GM18868 (cell line): ENCODE results near the gene PRR13.
"Not testable (repeated sequence)": the region's sequence is repeated elsewhere in the genome, so short reads cannot be mapped to it uniquely, and the experiment has no call there.

Experiments used
- ATAC-seq: cut with Tn5 transposase; IDR thresholded peaks from one replicate; pipeline ENCODE4 v1.9.1; 2021; ENCODE audit warnings: mild to moderate bottlenecking, moderate library complexity; ENCODE audit not compliant: unreplicated experiment

PRR13 gene, protein sequence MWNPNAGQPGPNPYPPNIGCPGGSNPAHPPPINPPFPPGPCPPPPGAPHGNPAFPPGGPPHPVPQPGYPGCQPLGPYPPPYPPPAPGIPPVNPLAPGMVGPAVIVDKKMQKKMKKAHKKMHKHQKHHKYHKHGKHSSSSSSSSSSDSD

DNA sequence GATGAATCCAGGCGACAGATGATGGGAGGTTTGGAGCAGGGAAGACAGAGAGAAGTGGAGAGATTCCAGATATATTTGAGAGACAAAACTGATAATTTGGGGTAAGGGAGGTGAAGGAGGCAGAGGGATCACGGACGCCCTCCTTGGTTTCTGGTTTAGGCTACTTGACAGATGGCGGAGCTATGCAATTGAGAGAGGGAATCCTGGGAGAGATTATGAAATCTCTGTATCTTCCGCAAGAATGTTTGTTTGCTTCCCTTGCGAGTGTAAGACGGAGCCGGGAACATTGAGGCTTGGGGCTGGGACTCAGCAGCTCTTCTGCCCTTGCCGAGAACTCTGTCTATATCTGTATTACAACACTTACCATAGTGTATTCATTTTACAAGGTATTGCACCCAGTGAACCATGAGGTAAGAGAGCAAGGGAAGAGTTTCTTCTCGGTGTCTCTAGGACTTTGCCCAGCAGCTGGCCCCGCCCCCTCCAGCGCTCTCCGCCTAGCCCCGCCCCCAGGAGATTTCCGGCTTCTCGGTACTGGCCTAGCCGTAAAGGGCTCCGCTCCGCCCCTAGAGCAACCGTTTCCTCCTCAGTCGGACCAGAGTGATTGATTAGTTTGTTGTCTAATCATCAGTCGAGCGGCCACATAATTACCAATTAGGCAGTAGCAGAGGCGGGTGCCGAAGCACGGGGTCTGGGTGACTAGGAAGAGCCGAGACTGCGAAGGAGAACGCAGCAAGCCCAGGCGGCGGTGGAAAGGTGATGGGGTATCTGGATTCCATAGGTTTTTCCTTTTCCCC is at the start of gene PRR13:
TSS of gene PRR13 (plus strand) at position 695 of the 794 bp plus-strand sequence. CDS start 981 bp downstream, outside the sequence.
- ATAC-seq, result peak; percentile 99

DNA sequence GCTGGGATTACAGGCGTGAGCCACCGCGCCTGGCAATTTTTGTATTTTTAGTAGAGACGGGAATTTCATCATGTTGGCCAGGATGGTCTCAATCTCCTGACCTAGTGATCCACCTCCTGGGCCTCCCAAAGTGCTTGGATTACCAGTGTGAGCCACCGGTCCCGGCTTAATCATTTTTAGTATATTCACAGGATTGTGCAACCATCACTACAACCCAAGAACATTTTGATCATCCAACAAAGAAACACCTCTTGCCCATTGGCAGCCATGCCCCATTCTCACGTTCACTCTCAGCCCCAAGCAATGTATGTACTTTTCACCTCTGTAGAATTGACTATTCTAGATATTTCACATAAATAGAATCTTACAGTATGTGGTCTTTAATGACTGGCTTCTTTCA is 41.6 kb upstream of the PRR13 start:
- ATAC-seq, result no peak

DNA sequence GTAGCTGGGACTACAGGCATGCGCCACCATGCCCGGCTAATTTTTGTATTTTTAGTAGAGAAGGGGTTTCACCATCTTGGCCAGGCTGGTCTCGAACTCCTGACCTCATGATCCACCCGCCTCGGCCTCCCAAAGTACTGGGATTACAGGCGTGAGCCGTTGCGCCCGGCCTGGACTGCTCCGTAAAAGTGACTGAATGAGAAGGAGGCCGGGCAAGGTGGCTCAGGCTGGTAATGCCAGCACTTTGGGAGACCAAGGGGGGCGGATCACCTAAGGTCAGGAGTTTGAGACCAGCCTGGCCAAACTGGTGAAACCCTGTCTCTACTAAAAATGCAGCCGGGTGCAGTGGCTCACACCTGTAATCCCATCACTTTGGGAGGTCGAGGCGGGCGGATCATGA is 39.2 kb upstream of the PRR13 start:
- ATAC-seq, result not testable (repeated sequence)

DNA sequence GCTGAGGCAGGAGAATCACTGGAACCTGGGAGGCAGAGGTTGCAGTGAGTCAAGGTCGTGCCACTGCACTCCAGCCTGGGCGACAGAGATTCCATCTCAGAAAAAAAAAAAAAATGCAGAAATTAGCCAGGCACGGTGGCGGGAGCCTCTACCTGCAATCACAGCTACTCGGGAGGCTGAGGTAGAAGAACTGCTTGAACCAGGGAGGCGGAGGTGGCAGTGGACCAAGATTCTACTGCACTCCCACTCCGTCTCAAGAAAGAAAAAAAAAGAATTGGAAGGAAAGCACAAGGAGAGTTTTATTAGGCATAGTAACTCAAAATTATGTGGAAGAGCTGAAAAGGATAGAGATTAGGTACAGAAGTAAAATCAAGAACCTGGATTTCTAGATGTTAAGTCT is 38.7 kb upstream of the PRR13 start:
- no peak for ATAC-seq

DNA sequence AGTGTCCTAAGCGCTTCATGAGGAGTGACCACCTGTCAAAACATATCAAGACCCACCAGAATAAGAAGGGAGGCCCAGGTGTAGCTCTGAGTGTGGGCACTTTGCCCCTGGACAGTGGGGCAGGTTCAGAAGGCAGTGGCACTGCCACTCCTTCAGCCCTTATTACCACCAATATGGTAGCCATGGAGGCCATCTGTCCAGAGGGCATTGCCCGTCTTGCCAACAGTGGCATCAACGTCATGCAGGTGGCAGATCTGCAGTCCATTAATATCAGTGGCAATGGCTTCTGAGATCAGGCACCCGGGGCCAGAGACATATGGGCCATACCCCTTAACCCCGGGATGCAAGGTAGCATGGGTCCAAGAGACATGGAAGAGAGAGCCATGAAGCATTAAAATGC is 30.6 kb upstream of the PRR13 start:
- no peak for ATAC-seq

DNA sequence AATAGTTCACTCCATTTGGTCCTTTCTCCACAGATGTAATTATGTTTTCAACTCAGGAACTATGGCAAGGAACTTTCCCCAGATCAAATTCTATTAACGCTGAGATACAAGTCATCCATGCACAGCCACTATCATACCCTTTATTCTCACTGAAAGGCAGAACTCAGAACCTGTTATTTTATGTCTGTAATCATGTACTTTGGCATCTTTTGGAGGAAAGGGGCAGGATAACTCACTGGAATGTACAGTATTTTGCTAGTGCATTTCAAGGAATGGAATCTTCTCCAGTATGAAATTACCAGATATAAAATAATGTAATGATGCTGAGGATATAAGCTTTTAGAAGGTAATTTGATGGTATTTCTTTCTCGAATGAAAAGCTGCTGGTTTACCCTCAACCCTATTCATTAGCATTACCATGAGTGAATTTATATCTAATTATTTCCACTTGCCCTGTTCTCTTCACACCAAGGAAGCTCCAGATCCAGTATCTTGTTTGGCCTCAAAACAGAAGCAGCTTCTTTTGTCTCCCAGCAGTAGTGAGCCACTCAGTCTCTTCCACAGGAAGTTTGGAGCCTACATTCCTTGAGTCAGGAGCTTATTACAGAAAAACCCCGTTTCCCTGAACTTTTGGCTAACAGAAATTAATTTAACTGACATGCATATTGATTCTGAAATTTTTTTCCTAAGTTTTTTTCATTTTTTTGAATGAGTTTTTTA is 27.9 kb upstream of the PRR13 start:
- ATAC-seq, result no peak

DNA sequence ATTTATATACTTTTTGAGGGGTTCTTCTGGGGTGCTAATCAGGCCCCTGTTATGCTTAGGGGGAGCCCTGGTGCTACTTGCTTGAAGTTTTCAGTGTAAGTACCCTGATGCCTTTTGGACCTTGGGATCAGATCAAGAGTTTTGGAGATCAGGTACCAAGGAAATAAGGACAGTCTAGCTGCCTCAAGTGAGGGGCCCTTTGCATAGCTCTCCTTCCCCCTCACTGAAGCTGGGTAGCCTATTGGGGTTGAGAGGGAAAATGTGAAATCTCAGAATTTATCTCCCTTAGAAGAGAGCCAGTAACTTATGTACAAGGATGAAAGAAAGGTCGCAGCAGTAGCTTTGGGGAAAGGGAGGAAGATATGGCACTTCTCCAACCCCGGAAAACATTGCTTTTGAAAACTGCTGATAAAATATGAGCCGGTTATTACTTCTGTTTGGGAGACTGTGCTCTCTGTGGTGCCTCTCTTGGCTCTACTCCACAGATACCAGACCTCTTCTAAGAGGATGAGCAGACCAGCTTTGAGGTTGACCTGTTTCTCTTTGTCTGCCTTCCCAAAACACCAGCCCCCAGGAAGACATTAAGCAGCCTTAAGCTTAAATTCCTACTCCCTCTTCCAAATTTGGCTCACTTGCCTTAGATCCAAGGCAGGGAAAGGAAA is 26.6 kb upstream of the PRR13 start:
- ATAC-seq, result no peak

DNA sequence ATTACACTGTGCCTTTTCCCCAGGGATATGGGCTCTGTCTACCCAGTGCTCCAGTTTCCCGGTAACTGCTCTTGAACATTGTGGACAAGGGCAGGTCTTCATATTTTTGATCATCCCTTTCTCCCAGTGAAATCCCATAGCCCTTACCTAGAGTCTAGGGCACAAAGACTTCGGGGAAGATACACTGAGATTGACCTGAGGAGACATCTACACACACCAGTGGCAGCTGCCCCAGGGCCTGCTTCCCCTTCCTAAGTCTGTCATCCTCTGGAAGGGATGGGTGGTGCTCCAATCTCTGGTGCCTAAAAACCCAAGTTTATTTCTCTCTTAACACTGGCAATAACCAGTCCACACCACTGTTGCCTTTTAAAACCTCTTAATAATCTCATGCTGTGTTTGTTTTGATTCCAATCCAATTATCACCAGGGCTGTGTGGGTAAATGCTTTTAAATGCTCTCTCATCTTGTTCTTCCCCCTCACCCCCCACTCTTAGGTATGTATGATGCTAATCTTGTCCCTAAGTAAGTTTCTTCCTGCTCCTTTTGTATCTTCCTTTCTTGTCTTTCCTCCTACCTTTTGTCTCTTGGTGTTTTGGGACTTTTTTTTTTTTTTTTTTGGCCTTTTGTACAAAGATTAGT is 25.7 kb upstream of the PRR13 start:
- not testable (repeated sequence) for ATAC-seq

DNA sequence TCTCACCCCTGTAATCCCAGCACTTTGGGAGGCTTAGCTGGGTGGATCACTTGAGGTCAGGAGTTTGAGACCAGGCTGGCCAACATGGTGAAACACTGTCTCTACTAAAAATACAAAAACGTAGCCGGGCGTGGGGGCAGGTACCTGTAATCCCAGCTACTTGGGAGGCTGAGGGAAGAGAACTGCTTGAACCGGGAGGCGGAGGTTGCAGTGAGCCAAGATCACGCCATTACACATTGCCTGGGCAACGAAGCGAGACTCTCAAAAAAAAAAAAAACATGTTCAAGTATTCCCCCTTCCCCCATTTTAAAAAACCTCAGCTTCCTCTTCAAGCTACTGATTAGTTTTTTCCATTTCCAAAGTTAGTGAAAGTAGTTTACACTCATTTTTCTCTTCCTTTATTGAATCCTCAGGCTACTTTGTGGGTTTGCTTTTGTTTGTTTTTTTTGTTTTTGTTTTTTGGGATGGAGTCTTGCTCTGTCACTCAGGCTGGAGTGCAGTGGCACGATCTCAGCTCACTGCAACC is 24.2 kb upstream of the PRR13 start:
- ATAC-seq, result not testable (repeated sequence)

DNA sequence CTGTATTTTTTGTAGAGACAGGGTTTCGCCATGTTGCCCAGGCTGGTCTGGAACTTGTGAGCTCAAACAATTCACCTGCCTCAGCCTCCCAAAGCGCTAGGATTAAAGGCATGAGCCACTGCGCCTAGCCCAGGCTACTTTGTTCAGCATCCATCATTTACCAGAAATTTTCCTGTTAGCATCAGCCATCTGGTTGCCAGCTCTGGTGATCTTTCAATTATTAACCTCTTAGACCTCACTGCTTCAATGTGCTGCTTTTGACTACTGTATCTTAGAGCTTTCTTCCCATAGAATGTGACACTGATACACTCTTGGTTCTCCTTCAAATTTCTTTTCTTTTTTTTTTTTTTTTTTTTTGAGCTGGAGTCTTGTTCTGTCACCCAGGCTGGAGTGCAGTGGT is 23.3 kb upstream of the PRR13 start:
- no peak for ATAC-seq

DNA sequence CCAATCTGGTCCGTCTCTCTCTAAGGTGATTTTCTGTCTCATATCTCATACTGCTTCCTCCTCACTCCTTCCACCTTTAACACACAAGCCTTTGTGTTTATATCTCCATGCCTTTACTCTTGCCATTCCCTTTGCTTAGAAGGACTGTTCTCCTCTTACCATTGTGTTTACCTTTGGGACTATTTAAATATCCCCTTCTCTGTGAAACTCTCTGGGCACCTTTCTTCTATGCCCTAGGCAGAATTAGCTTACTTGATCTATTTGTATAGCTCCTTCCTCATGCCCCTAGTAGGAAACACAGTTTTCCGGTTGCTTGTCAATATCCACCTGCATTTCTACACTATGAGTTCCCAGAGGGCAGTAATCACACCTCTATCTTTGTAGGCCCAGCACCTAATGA is 21.8 kb upstream of the PRR13 start:
- ATAC-seq, result no peak

DNA sequence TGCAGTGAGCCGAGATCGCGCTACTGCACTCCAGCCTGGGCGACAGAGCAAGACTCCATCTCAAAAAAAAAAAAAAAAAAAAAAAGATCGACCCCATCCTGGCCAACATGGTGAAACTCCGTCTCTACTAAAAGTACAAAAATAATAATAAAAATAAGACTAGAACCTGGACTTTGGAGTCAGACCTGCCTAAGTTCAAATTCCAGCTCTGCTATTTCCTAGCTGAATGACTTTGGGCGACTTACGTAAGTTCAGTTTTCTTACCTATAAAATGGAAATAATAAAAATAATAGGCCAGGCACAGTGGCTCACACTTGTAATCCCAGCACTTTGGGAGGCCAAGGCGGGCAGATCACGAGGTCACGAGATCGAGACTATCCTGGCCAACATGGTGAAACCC is 19.3 kb upstream of the PRR13 start:
- ATAC-seq, result not testable (repeated sequence)

DNA sequence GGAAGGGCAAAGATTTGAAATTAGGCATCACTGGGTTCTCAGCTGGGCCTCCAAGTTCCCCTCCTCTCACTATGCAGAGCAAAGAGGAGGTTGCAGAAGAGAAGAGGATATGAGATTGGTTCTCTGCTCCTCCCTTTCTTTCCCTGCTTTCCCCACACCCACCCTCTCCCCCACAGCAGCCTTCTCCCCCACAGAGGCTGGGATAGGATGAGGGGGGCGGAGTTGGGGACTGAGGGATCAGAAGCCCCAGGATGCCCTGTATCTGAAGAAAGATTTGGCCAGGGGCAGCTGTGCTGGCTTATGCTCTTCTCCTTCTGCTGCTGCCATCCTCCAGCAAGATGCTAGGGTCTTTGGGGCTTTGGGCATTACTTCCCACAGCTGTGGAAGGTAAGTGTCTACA is 17.9 kb upstream of the PRR13 start, which contains the start of gene AMHR2:
TSS of gene AMHR2 (plus strand) at position 259 of the 400 bp plus-strand sequence. CDS start at position 339, 80 bp downstream.
- no peak for ATAC-seq

DNA sequence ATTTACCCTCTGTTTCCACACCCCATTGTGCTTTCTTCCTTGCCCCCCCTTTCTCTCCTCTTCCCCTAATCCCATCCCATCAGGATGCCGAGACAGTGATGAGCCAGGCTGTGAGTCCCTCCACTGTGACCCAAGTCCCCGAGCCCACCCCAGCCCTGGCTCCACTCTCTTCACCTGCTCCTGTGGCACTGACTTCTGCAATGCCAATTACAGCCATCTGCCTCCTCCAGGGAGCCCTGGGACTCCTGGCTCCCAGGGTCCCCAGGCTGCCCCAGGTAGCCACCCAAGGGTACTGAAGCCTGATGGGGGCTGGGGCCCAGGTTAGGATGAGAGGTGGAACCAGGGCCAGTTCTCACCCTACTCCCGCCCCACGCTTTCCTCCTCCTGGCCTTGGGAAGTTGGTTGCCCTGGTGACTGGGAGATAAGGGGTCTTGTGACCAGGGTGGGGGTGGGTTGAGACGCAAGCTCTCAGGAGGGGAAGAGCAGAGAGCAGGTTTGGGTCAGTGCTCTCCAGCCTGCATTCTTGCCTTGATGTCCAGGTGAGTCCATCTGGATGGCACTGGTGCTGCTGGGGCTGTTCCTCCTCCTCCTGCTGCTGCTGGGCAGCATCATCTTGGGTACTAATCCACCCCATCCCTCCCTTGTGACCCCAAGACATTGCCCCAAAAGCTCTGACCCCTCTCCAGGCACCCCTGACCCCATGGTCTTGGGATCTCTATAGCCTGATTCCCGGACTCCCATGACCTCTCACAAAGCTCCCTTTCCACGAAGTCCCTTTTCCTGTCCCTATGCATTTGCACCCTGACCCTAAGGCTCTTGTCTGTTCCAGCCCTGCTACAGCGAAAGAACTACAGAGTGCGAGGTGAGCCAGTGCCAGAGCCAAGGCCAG is 16.7 kb upstream of the PRR13 start:
- no peak for ATAC-seq

DNA sequence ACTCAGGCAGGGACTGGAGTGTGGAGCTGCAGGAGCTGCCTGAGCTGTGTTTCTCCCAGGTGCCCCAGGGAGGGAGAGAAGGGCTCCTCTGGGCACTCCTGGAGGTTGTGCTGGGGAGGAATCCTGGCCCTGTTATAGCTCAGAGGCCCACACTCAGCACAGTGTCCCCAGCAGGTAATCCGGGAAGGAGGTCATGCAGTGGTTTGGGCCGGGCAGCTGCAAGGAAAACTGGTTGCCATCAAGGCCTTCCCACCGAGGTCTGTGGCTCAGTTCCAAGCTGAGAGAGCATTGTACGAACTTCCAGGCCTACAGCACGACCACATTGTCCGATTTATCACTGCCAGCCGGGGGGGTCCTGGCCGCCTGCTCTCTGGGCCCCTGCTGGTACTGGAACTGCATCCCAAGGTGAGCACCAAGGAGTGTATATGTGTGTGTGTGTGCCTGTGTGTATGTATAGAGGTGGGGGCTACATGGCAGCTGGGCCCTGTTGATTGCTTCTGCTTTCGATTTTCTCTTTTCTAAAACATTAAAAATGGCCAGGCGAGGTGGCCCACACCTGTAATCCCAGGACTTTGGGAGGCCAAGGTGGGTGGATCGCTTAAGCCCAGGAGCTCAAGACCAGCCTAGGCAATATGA is 15.9 kb upstream of the PRR13 start:
- ATAC-seq, result no peak

DNA sequence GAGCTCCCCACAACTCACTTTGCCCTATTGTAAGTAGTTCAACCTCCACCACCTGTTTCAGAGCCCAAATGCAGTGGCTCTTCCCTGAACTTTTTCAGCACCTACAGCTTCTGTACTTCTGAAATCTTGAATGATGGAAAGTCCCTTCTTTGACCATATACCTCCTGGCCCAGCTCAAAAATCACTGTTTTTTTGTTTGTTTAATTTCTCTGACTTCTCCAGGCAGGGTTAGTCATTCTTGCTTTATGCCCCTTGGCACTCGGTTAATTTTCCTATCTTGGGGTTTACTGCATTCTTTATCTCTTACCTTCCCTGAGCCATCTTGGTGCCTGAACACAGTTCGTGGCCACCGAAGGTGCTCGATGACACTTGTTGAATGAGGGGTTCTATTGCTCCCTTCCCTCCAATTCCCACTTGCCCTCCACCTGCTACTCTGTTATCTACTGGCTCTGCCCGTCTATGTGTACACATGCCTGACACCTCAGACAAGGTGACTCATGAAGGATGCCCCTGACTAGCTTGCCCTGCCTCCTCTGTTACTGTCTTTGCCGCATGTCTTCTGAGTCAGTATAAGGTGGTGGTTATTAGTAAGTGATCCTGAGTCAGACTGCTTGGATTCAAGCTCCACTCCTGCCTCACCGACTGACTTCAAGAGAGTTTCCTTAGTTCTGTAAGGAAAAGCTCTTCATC is 13.5 kb upstream of the PRR13 start:
- ATAC-seq, result no peak

DNA sequence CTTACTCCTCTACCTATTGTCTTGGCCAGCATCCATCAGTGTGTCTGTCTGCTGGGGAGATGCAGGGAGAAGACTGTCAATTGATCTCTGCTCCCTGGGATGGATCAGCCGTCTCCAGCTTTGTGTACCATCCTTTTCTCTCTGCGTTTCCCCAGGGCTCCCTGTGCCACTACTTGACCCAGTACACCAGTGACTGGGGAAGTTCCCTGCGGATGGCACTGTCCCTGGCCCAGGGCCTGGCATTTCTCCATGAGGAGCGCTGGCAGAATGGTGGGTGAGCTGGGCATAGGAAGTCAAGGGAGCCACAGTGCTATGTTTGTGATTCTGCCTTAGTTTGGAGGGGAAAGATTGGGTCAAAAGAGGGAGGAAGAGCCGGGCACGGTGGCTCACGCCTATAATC is 12.8 kb upstream of the PRR13 start:
- ATAC-seq, result no peak

DNA sequence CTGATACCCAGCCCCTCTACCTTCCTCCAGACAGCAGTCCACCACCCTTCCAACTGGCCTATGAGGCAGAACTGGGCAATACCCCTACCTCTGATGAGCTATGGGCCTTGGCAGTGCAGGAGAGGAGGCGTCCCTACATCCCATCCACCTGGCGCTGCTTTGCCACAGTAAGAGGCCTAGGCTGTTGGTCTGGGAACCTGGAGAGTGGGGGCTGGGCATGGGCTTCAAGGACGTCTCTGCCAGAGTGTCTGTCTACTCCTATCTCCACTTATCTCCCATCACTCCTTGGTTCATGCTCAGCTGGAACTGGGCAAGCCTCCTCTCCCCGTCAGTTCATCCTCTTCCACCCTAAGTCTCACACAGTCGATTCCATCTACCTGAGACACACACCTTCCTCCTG is 11.4 kb upstream of the PRR13 start:
- no peak for ATAC-seq

DNA sequence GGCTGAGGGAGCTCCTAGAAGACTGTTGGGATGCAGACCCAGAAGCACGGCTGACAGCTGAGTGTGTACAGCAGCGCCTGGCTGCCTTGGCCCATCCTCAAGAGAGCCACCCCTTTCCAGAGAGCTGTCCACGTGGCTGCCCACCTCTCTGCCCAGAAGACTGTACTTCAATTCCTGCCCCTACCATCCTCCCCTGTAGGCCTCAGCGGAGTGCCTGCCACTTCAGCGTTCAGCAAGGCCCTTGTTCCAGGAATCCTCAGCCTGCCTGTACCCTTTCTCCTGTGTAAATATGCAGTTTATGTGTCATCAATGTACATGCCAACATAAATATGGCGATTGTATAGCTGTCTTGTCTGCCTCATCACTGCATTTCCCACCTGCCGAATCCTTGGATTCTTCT is 10.3 kb upstream of the PRR13 start:
- no peak for ATAC-seq
